Measurements from ENCODE around the gene GABRG2.

Gene GABRG2

GRCh38 chr5:162067162-162067561 is 411 bp upstream of the GABRG2 start:
- no peak for TF ChIP-seq CTCF (IDR thresholded peaks at IDR 0.05; ENCODE audit: low read depth, low read length)
- H3K27me3 ChIP-seq = no peaks in the 10 kb centered on the region
- no peak for DNase-seq
- peak overlapping the region; percentile 78 for H3K4me3 ChIP-seq (ENCODE audit: low read depth, low read length)
- H3K36me3 ChIP-seq = no peaks in the 10 kb centered on the region
- H3K9me3 ChIP-seq = no peaks in the 10 kb centered on the region
- H3K4me1 ChIP-seq = peaks cover 2% of the 10 kb centered on the region; the same call in 1 of the 2 replicates

GRCh38 chr5:162068412-162068811 is 839 bp downstream of the GABRG2 start:
- Histone ChIP-seq H3K9me3 (no peaks in the 10 kb centered on the region), H3K4me3 (ENCODE audit: low read depth, low read length) (peak overlapping the region; percentile 78), H3K36me3 (no peaks in the 10 kb centered on the region), H3K4me1 (peaks cover 2% of the 10 kb centered on the region; the same call in 1 of the 2 replicates), H3K27me3 (no peaks in the 10 kb centered on the region)
- peak; percentile 24 for DNase-seq
- TF ChIP-seq CTCF (IDR thresholded peaks at IDR 0.05; ENCODE audit: low read depth, low read length) = no peak

- no peak for TF ChIP-seq CTCF (IDR thresholded peaks at IDR 0.05; ENCODE audit: low read depth, low read length)
These were observed 1.4 kb downstream of the GABRG2 start for GRCh38 chr5:162068936-162069335.

GRCh38 chr5:162078805-162079204 is 11.2 kb downstream of the GABRG2 start:
- TF ChIP-seq CTCF (IDR thresholded peaks at IDR 0.05; ENCODE audit: low read depth, low read length) = no peak
- DNase-seq = no peak
- H3K36me3 ChIP-seq = no peaks in the 10 kb centered on the region

More at GRCh38 chr5:162068936-162069335, 1.4 kb downstream of the GABRG2 start:
- Histone ChIP-seq H3K36me3 (no peaks in the 10 kb centered on the region), H3K4me3 (ENCODE audit: low read depth, low read length) (no peak overlapping the region), H3K4me1 (peaks cover 2% of the 10 kb centered on the region; the same call in 1 of the 2 replicates), H3K9me3 (no peaks in the 10 kb centered on the region), H3K27me3 (no peaks in the 10 kb centered on the region)
- no peak for DNase-seq

GRCh38 chr5:162091336-162091735 is 23.8 kb downstream of the GABRG2 start:
- DNase-seq = no peak
- H3K36me3 ChIP-seq = no peaks in the 10 kb centered on the region
- H3K27me3 ChIP-seq = no peaks in the 10 kb centered on the region
- TF ChIP-seq CTCF (IDR thresholded peaks at IDR 0.05; ENCODE audit: low read depth, low read length) = no peak
- H3K4me3 ChIP-seq (ENCODE audit: low read depth, low read length) = no peak overlapping the region
- H3K4me1 ChIP-seq = peaks cover 6% of the 10 kb centered on the region
- H3K9me3 ChIP-seq = no peaks in the 10 kb centered on the region

More at GRCh38 chr5:162078805-162079204, 11.2 kb downstream of the GABRG2 start:
- no peaks in the 10 kb centered on the region for H3K27me3 ChIP-seq
- no peak overlapping the region for H3K4me3 ChIP-seq (ENCODE audit: low read depth, low read length)
- H3K4me1 ChIP-seq = no peaks in the 10 kb centered on the region
- no peaks in the 10 kb centered on the region; the same call in 1 of the 2 replicates for H3K9me3 ChIP-seq

GRCh38 chr5:162096448-162096847 is 28.9 kb downstream of the GABRG2 start:
- H3K9me3 ChIP-seq = no peaks in the 10 kb centered on the region
- H3K27me3 ChIP-seq = no peaks in the 10 kb centered on the region
- H3K4me3 ChIP-seq (ENCODE audit: low read depth, low read length) = no peak overlapping the region
- TF ChIP-seq CTCF (IDR thresholded peaks at IDR 0.05; ENCODE audit: low read depth, low read length) = peak; percentile 46
- DNase-seq = no peak
- H3K36me3 ChIP-seq = no peaks in the 10 kb centered on the region
- H3K4me1 ChIP-seq = peaks cover 6% of the 10 kb centered on the region
